ENCODE results near the gene MEX3D. TPM values are rescaled to one million over a fixed set of nuclear protein-coding genes. Genes with fewer than 3 reads are reported as not detected.
A peak's percentile ranks its signal among the peaks of the same experiment; 100 is the strongest.

Gene MEX3D
- total and polyA plus RNA-seq, 2 donors from 2014 or later: 5.4 to 19.3 TPM

GRCh38 chr19:1513499-1514294 is 54.4 kb downstream of the MEX3D start:
- no peak overlapping the region for H3K4me3 ChIP-seq (ENCODE audit: low read length in 3 of 3)

GRCh38 chr19:1512671-1513498 is 55.2 kb downstream of the MEX3D start, which contains the start of gene ADAMTSL5:
Gene ADAMTSL5, minus strand, starts transcription at chr19:1513019. Its CDS starts 2,076 bp downstream, at chr19:1510943.
- Histone ChIP-seq H3K36me3 (ENCODE audit: control insufficient read depth in 2 of 3, insufficient read depth in 3 of 3, low read length in 3 of 3) (no peaks in the 10 kb centered on the region), H3K27ac (ENCODE audit: low read depth in 2 of 2, low read length in 2 of 2) (no peak within 1 kb of the TSS), H3K27me3 (ENCODE audit: control insufficient read depth, insufficient read depth, low read length) (peaks cover 2% of the 10 kb centered on the region), H3K4me1 (ENCODE audit: control insufficient read depth in 2 of 3, insufficient read depth in 2 of 3, low read depth in 1 of 3, low read length in 3 of 3) (peaks cover 0 to 2% (median 0%) of the 10 kb centered on the region in 3 donors), H3K9me3 (ENCODE audit: control insufficient read depth in 2 of 3, insufficient read depth in 1 of 3, low read length in 3 of 3) (no peaks in the 10 kb centered on the region), H3K4me3 (ENCODE audit: low read length in 3 of 3) (no peak within 1 kb of the TSS), H3K9ac (ENCODE audit: low read length in 3 of 3) (no peak within 1 kb of the TSS)
- FAIRE-seq (no peak), DNase-seq (peak in 3 of 5 donors; percentile 32 to 67 (median 52))
- intact Hi-C loops (cut with DNase I): no loop called here
- TF ChIP-seq CTCF (IDR thresholded peaks at IDR 0.05; ENCODE audit: borderline replicate concordance, extremely low read depth, insufficient read depth): no peak

More at GRCh38 chr19:1513499-1514294, 54.4 kb downstream of the MEX3D start:
- FAIRE-seq: no peak
- no peak overlapping the region for H3K27ac ChIP-seq (ENCODE audit: low read depth in 2 of 2, low read length in 2 of 2)
- intact Hi-C loops (cut with DNase I): no loop called here
- TF ChIP-seq CTCF (IDR thresholded peaks at IDR 0.05; ENCODE audit: borderline replicate concordance, extremely low read depth, insufficient read depth): peak; percentile 14
- no peaks in the 10 kb centered on the region for H3K9me3 ChIP-seq (ENCODE audit: control insufficient read depth in 2 of 3, insufficient read depth in 1 of 3, low read length in 3 of 3)
- no peak overlapping the region for H3K9ac ChIP-seq (ENCODE audit: low read length in 3 of 3)
- no peaks in the 10 kb centered on the region for H3K4me1 ChIP-seq (ENCODE audit: control insufficient read depth in 2 of 3, insufficient read depth in 2 of 3, low read depth in 1 of 3, low read length in 3 of 3)
- H3K27me3 ChIP-seq (ENCODE audit: control insufficient read depth, insufficient read depth, low read length): peaks cover 2% of the 10 kb centered on the region
- peak in 3 of 5 donors; percentile 32 to 67 (median 58) for DNase-seq
- no peaks in the 10 kb centered on the region for H3K36me3 ChIP-seq (ENCODE audit: control insufficient read depth in 2 of 3, insufficient read depth in 3 of 3, low read length in 3 of 3)

GRCh38 chr19:1511318-1512317 is 56.5 kb downstream of the MEX3D start:
- Histone ChIP-seq H3K9me3 (ENCODE audit: control insufficient read depth in 2 of 3, insufficient read depth in 1 of 3, low read length in 3 of 3) (no peaks in the 10 kb centered on the region), H3K4me1 (ENCODE audit: control insufficient read depth in 2 of 3, insufficient read depth in 2 of 3, low read depth in 1 of 3, low read length in 3 of 3) (peaks cover 0 to 6% (median 0%) of the 10 kb centered on the region in 3 donors), H3K36me3 (ENCODE audit: control insufficient read depth in 2 of 3, insufficient read depth in 3 of 3, low read length in 3 of 3) (no peaks in the 10 kb centered on the region), H3K4me3 (ENCODE audit: low read length in 3 of 3) (no peak overlapping the region), H3K9ac (ENCODE audit: low read length in 3 of 3) (no peak overlapping the region), H3K27me3 (ENCODE audit: control insufficient read depth, insufficient read depth, low read length) (peaks cover 2% of the 10 kb centered on the region), H3K27ac (ENCODE audit: low read depth in 2 of 2, low read length in 2 of 2) (no peak overlapping the region)
- no peak for FAIRE-seq
- TF ChIP-seq CTCF (IDR thresholded peaks at IDR 0.05; ENCODE audit: borderline replicate concordance, extremely low read depth, insufficient read depth): no peak
- DNase-seq: no peak
- intact Hi-C loops (cut with DNase I): no loop called here
